Measurements from ENCODE around the gene L2HGDH.

L2HGDH gene

GRCh38 chr14:50260072-50260471, 52.0 kb downstream of the L2HGDH start:
- Mint-ChIP-seq H3K4me3 (no peak overlapping the region), H3K27ac (peak overlapping the region; percentile 29), H3K9me3 (no peaks in the 10 kb centered on the region), H3K4me1 (peaks cover 9% of the 10 kb centered on the region), H3K36me3 (ENCODE audit: low read depth) (peaks cover 3% of the 10 kb centered on the region), H3K27me3 (ENCODE audit: low read depth, poor library complexity) (no peaks in the 10 kb centered on the region)
- TF ChIP-seq CTCF (IDR thresholded peaks at IDR 0.05): no peak
- no peak for DNase-seq

DNA sequence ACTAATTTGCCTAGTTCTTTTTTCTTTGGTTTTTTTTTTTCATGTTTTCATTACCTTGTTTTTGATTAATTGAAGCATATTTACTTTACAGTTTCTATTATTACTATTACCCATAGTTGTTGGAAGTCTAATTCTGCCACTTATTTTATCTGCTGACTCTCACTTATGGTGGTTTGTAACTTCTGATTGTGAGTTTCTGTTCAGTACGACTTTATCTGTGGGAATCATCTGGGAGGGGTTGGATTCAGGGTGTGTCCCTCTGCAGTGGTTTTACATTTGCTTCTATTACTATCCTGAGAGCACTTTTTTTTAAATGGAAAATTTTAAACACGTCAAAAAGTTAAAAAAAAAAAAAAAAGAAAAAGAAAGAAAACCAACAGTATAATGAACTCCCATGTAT, 54.3 kb downstream of the L2HGDH start:
- no peak overlapping the region for H3K4me3 Mint-ChIP-seq
- no peaks in the 10 kb centered on the region for H3K9me3 Mint-ChIP-seq
- H3K36me3 Mint-ChIP-seq (ENCODE audit: low read depth): peaks cover 20% of the 10 kb centered on the region
- no peak for DNase-seq
- H3K27ac Mint-ChIP-seq: no peak overlapping the region
- H3K27me3 Mint-ChIP-seq (ENCODE audit: low read depth, poor library complexity): peaks cover 4% of the 10 kb centered on the region
- no peak for TF ChIP-seq CTCF (IDR thresholded peaks at IDR 0.05)
- H3K4me1 Mint-ChIP-seq: peaks cover 9% of the 10 kb centered on the region

DNA sequence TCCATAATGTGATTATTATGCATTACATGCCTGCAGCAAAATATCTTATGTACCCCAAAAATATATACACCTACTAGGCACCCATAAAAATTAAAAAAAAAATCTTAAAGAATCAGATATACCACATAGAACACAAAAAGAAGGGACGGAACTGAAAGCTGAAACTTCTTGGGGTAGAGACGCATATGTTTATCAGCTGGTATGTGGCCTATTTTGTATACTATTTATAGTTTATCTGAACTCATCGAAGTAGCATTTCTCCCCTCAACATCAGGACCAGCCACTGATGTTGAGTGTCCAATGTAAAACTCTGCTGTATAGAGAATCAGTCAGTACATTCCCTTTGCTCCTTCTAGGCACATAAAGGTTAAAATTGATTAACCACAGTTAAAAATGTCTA, 57.8 kb downstream of the L2HGDH start:
- Mint-ChIP-seq H3K4me3 (no peak overlapping the region), H3K36me3 (ENCODE audit: low read depth) (peaks cover 43% of the 10 kb centered on the region), H3K4me1 (no peaks in the 10 kb centered on the region), H3K27me3 (ENCODE audit: low read depth, poor library complexity) (peaks cover 4% of the 10 kb centered on the region), H3K9me3 (no peaks in the 10 kb centered on the region), H3K27ac (no peak overlapping the region)
- no peak for TF ChIP-seq CTCF (IDR thresholded peaks at IDR 0.05)
- DNase-seq: no peak

- no peak overlapping the region for H3K27ac Mint-ChIP-seq
- H3K36me3 Mint-ChIP-seq (ENCODE audit: low read depth): peaks cover 38% of the 10 kb centered on the region
- peaks cover 4% of the 10 kb centered on the region for H3K27me3 Mint-ChIP-seq (ENCODE audit: low read depth, poor library complexity)
Observed at GRCh38 chr14:50249136-50249775, 62.8 kb downstream of the L2HGDH start.

GRCh38 chr14:50247245-50247644, 64.8 kb downstream of the L2HGDH start:
- no peak for TF ChIP-seq CTCF (IDR thresholded peaks at IDR 0.05)
- no peak overlapping the region for H3K27ac Mint-ChIP-seq
- no peak for DNase-seq
- H3K4me1 Mint-ChIP-seq: no peaks in the 10 kb centered on the region
- no peaks in the 10 kb centered on the region for H3K9me3 Mint-ChIP-seq
- no peaks in the 10 kb centered on the region for H3K27me3 Mint-ChIP-seq (ENCODE audit: low read depth, poor library complexity)
- H3K36me3 Mint-ChIP-seq (ENCODE audit: low read depth): peaks cover 19% of the 10 kb centered on the region
- H3K4me3 Mint-ChIP-seq: no peak overlapping the region

More at GRCh38 chr14:50249136-50249775, 62.8 kb downstream of the L2HGDH start:
- no peaks in the 10 kb centered on the region for H3K4me1 Mint-ChIP-seq
- DNase-seq: no peak
- TF ChIP-seq CTCF (IDR thresholded peaks at IDR 0.05): no peak
- no peaks in the 10 kb centered on the region for H3K9me3 Mint-ChIP-seq
- no peak overlapping the region for H3K4me3 Mint-ChIP-seq
